PC-9 (cell line): Measurements from ENCODE around the gene RHEB. TPM values are rescaled to one million over a fixed set of nuclear protein-coding genes. Genes with fewer than 3 reads are reported as not detected.

Experiments
- BruUV-seq: library from RNA; stranded (reverse); fragments of 400-500 nt; replicated peaks from 2 replicates; lab custom pipeline; 2021; lab: Mats Ljungman, UMichigan
- CTCF ChIA-PET: fragments of 300-600 bp; sonication (Branson Sonifier 250); formaldehyde crosslinking; loops from one replicate; lab custom pipeline; 2022; ENCODE audit warnings: antibody characterized with exemption; lab: Charles Lee
- POLR2A ChIA-PET: fragments of 300-600 bp; sonication (Branson Sonifier 250); formaldehyde crosslinking; loops from one replicate; lab custom pipeline; 2022; ENCODE audit warnings: antibody characterized with exemption; ENCODE audit not compliant: unreplicated experiment; lab: Charles Lee
- DNase-seq, 2 experiments: peaks; one replicate each; pipeline versions ENCODE4 v3.0.0 to v3.0.0-alpha.2; 2015 to 2022; ENCODE audit warnings: mixed read lengths in 1 of 2
- H2AFZ ChIP-seq: fragments of 200-600 bp; sonication (generic); 2 replicates; pipeline ENCODE4 v1.8.1; 2017; ENCODE audit warnings: antibody characterized with exemption
- H3F3A ChIP-seq: fragments of 200-600 bp; sonication (generic); 2 replicates; pipeline ENCODE4 v1.8.1; 2017; ENCODE audit warnings: antibody characterized with exemption, mild to moderate bottlenecking, low read depth; ENCODE audit not compliant: insufficient read depth
- H3K27ac ChIP-seq: fragments of 200-600 bp; sonication (generic); 2 replicates; pipeline ENCODE4 v1.6.1; 2016; ENCODE audit warnings: mixed run types
- H3K27me3 ChIP-seq: fragments of 200-600 bp; sonication (generic); 2 replicates; pipeline ENCODE4 v1.6.1; 2016; ENCODE audit warnings: low read depth, mixed run types; ENCODE audit not compliant: insufficient read depth
- H3K36me3 ChIP-seq: fragments of 200-600 bp; sonication (generic); 2 replicates; pipeline ENCODE4 v1.6.1; 2016; ENCODE audit warnings: low read depth, mixed run types
- H3K4me1 ChIP-seq: fragments of 200-600 bp; sonication (generic); replicated peaks from 2 replicates; pipeline ENCODE4 v1.6.1; 2016; ENCODE audit warnings: mixed run types; ENCODE audit not compliant: insufficient read depth
- H3K4me2 ChIP-seq: fragments of 200-600 bp; sonication (generic); 2 replicates; pipeline ENCODE4 v1.6.1; 2017; ENCODE audit warnings: mixed run types
- H3K4me3 ChIP-seq: fragments of 200-600 bp; sonication (generic); 2 replicates; pipeline ENCODE4 v1.6.1; 2016; ENCODE audit warnings: mixed run types
- H3K79me2 ChIP-seq: fragments of 200-600 bp; sonication (generic); 2 replicates; pipeline ENCODE4 v1.6.1; 2017; ENCODE audit warnings: low read depth, mixed run types
- H3K9me2 ChIP-seq: fragments of 200-600 bp; sonication (generic); 2 replicates; pipeline ENCODE4 v1.8.1; 2017; ENCODE audit warnings: mild to moderate bottlenecking; ENCODE audit not compliant: insufficient read depth
- H3K9me3 ChIP-seq: fragments of 200-600 bp; sonication (generic); 2 replicates; pipeline ENCODE4 v1.8.1; 2016; ENCODE audit warnings: low read depth; ENCODE audit not compliant: insufficient read depth
- H4K20me1 ChIP-seq: fragments of 200-600 bp; sonication (generic); 2 replicates; pipeline ENCODE4 v1.8.1; 2017; ENCODE audit not compliant: insufficient read depth
- EZH2 ChIP-seq: fragments of 200-600 bp; sonication (generic); IDR thresholded peaks from 2 replicates; pipeline ENCODE4 v1.8.0; 2017; ENCODE audit warnings: antibody characterized with exemption, low read depth
- intact Hi-C: fragments of 100-400 bp; cut with micrococcal nuclease; formaldehyde crosslinking; loops from one replicate; pipeline ENCODE4 v1.10.0; 2022; ENCODE audit not compliant: unreplicated experiment
- total RNA-seq: library from RNA; stranded (reverse); gene quantifications from 2 replicates; pipeline ENCODE4 v1.2.3, GENCODE V29; 2021
- TF ChIP-seq, protein P1 (sequence below): fragments of 200-600 bp; sonication (generic); conservative IDR thresholded peaks from 2 replicates; pipeline ENCODE4 v1.6.1; 2017; ENCODE audit warnings: mixed run types, antibody characterized with exemption, mild to moderate bottlenecking, moderate library complexity

RHEB gene
- total RNA-seq, 1 experiment from 2014 or later = 202 TPM

DNA sequence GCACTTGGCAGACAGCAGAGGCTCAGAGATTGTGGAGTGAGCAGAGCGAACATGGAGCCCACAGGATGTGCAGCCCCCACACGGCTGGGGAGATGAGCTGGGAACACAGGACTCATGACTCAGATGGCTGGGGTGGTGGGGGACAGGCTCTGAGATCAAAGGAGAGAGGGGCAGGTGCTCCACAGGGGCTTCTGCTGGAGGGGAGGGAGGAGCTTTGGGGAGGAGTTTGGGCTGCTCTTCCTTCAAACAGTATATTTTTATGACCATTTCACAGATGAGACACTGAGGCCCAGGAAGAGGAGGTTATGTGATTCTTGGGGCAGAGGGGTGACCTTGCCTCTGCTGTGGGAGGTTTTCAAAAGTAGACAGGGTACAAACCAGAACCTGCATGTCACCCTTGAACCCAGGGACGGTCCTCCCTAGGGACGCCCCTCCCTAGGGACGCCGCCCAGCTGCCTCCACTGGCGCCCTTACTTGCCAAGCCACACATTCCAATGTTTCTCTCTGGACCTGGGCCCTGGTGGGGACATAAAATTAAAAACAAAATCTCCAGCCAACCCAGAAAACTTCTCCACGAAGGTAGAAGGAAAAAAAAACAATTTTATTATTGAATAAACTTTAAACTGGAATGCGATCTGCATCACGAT is 78.8 kb downstream of the RHEB start:
- no peaks in the 10 kb centered on the region for H3K9me3 ChIP-seq
- intact Hi-C loops = no loop called here
- ChIA-PET CTCF (no interaction called here), POLR2A (no interaction called here)
- no peaks in the 10 kb centered on the region for H3F3A ChIP-seq
- no peak for DNase-seq
- H3K4me3 ChIP-seq = no peak overlapping the region
- no peaks in the 10 kb centered on the region for H4K20me1 ChIP-seq
- TF ChIP-seq EZH2 = no peak
- TF ChIP-seq, protein P1, sequence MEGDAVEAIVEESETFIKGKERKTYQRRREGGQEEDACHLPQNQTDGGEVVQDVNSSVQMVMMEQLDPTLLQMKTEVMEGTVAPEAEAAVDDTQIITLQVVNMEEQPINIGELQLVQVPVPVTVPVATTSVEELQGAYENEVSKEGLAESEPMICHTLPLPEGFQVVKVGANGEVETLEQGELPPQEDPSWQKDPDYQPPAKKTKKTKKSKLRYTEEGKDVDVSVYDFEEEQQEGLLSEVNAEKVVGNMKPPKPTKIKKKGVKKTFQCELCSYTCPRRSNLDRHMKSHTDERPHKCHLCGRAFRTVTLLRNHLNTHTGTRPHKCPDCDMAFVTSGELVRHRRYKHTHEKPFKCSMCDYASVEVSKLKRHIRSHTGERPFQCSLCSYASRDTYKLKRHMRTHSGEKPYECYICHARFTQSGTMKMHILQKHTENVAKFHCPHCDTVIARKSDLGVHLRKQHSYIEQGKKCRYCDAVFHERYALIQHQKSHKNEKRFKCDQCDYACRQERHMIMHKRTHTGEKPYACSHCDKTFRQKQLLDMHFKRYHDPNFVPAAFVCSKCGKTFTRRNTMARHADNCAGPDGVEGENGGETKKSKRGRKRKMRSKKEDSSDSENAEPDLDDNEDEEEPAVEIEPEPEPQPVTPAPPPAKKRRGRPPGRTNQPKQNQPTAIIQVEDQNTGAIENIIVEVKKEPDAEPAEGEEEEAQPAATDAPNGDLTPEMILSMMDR = no peak
- H3K36me3 ChIP-seq = no peaks in the 10 kb centered on the region
- H3K9me2 ChIP-seq = no peaks in the 10 kb centered on the region
- no peak overlapping the region for H3K4me2 ChIP-seq
- no peaks in the 10 kb centered on the region for H3K4me1 ChIP-seq
- H3K27me3 ChIP-seq = peaks cover 10% of the 10 kb centered on the region; the same call in 1 of the 2 replicates
- no peak overlapping the region for H2AFZ ChIP-seq
- BruUV-seq = no TSS peak
- no peaks in the 10 kb centered on the region for H3K79me2 ChIP-seq
- no peak overlapping the region for H3K27ac ChIP-seq

DNA sequence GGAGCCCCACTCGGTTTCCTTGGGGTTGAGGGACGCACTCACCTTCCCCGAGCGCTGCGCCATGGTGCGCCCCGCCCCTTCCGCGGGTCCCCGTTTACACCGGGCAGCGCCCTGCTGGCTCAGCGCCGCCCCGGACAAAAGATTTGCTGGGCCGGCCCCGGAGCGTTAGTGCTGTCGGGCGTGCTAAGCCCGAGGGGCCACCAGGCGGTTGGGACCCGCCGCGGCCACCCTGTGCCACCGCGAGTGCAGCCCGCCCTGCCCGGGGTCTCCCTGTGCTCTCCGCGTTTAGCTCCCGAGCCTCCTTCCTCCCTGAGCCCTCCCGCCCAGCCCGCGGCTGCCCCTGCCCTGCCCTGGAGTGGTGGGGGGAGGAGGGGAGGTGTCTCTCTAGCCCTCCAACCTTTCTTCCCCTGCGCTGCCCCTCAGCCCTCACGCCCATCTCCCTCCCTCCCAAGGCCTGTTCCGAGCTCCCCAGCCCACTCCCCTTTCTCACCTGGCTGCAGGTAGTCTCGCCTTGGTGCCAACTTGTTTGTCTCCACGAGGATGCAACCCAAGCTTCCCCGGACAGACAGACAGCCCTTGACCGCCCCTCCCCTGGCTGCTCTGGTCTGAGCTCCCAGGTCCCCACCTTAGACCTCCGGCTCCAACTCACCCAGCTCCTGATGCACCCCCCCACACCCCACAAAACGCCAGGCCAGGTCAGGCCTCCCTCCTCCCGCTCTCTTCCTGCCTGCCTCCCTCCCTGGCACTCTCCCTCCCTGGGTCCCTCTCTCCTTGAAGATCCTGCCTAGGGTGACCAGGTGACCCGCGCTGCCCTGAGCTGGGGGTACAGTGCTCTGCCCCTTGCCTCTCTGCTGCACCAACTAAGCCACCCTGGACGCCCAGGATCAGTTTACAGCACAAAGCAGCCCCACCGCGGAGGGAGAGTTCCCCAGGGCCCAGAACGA is 79.6 kb downstream of the RHEB start, which contains the start of gene CRYGN:
TSS of gene CRYGN (minus strand) at position 287 of the 944 bp plus-strand sequence. CDS start at position 63, 224 bp downstream.
- no peaks in the 10 kb centered on the region for H3K36me3 ChIP-seq
- TF ChIP-seq EZH2 = no peak
- no peaks in the 10 kb centered on the region for H4K20me1 ChIP-seq
- H3K79me2 ChIP-seq = no peaks in the 10 kb centered on the region
- ChIA-PET POLR2A (no interaction called here), CTCF (interaction anchor here (0.5 to 0.6 kb wide), 2 partner anchors 184 to 350 kb away, joined by 3 to 8 read pairs; no protein-coding TSS in a partner anchor)
- no peaks in the 10 kb centered on the region for H3K4me1 ChIP-seq
- no TSS peak for BruUV-seq
- peaks cover 10% of the 10 kb centered on the region; the same call in 1 of the 2 replicates for H3K27me3 ChIP-seq
- H3K9me3 ChIP-seq = no peaks in the 10 kb centered on the region
- no peak within 1 kb of the TSS for H2AFZ ChIP-seq
- H3K4me2 ChIP-seq = no peak within 1 kb of the TSS
- no peak within 1 kb of the TSS for H3K4me3 ChIP-seq
- no peaks in the 10 kb centered on the region for H3K9me2 ChIP-seq
- no peaks in the 10 kb centered on the region for H3F3A ChIP-seq
- no peak within 1 kb of the TSS for H3K27ac ChIP-seq
- peak in 1 of 2 experiments; percentile 37 for DNase-seq
- intact Hi-C loops = no loop called here

DNA sequence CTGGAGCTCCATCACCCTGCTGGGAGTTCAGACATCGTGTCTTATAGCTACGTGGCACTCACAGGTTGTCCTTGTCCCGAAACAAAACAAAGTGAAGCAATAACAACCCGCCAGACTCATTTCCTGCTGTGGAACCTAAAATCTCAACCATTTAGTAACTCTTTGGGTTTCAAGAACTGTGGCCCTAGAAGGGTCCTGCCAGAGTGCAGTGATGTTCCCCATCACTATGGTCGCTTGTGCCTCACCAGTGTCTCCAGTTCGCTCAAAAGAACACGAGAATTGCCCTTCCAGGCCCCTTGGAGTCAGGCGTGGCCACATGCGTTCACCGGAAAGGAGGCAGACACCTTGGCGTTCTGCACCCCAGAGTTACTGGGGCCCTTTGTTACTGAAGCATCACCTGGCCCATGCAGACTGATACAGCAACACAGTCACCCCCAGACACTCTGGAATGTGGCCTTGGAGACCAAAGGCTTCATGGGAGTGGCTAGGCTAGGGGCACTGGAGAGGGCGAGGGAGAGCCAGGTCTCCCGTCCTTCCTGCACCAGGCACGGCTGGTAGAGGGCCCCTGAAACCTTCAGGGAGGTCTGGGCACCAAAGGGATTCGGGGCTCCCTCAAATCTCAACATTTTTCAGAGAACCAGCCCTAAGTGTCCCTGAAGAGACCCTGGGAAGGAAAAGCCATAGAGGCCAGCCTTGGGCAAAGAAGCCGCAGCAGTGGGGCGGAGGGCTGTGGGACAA is 80.7 kb downstream of the RHEB start:
- ChIA-PET POLR2A (no interaction called here), CTCF (interaction anchor here (0.6 kb wide), 1 partner anchor 349 kb away, joined by 8 read pairs; no protein-coding TSS in a partner anchor)
- BruUV-seq = no TSS peak
- no peak for DNase-seq
- Histone ChIP-seq H3K9me3 (no peaks in the 10 kb centered on the region), H3K36me3 (no peaks in the 10 kb centered on the region), H2AFZ (no peak overlapping the region), H4K20me1 (no peaks in the 10 kb centered on the region), H3K9me2 (no peaks in the 10 kb centered on the region), H3K79me2 (no peaks in the 10 kb centered on the region), H3K4me3 (no peak overlapping the region), H3K4me1 (no peaks in the 10 kb centered on the region), H3F3A (no peaks in the 10 kb centered on the region), H3K27me3 (peaks cover 10% of the 10 kb centered on the region; the same call in 1 of the 2 replicates), H3K4me2 (no peak overlapping the region), H3K27ac (no peak overlapping the region)
- intact Hi-C loops = no loop called here
- no peak for TF ChIP-seq EZH2
- TF ChIP-seq, protein P1 = no peak
